Measurements from ENCODE around the gene CNN2. TPM values are rescaled to one million over a fixed set of nuclear protein-coding genes. Genes with fewer than 3 reads are reported as not detected.

CNN2 gene
- total and polyA plus RNA-seq, 2 of the 13 experiments (the other 11 are each of a cell fraction or from before 2014, with no cell fraction given), result 63.6 to 70.0 TPM

- TF ChIP-seq U2AF2 (IDR thresholded peaks at IDR 0.05; ENCODE audit: low read depth, low read length), result 0 out of 2 replicates have a peak, but pooled peaks have one; percentile 40
- 0 out of 2 replicates have a peak, but pooled peaks have one; percentile 15 for TF ChIP-seq ARNT2 (CRISPR knock-in tag; IDR thresholded peaks at IDR 0.05; ENCODE audit: low read depth)
- TF ChIP-seq, protein P1, sequence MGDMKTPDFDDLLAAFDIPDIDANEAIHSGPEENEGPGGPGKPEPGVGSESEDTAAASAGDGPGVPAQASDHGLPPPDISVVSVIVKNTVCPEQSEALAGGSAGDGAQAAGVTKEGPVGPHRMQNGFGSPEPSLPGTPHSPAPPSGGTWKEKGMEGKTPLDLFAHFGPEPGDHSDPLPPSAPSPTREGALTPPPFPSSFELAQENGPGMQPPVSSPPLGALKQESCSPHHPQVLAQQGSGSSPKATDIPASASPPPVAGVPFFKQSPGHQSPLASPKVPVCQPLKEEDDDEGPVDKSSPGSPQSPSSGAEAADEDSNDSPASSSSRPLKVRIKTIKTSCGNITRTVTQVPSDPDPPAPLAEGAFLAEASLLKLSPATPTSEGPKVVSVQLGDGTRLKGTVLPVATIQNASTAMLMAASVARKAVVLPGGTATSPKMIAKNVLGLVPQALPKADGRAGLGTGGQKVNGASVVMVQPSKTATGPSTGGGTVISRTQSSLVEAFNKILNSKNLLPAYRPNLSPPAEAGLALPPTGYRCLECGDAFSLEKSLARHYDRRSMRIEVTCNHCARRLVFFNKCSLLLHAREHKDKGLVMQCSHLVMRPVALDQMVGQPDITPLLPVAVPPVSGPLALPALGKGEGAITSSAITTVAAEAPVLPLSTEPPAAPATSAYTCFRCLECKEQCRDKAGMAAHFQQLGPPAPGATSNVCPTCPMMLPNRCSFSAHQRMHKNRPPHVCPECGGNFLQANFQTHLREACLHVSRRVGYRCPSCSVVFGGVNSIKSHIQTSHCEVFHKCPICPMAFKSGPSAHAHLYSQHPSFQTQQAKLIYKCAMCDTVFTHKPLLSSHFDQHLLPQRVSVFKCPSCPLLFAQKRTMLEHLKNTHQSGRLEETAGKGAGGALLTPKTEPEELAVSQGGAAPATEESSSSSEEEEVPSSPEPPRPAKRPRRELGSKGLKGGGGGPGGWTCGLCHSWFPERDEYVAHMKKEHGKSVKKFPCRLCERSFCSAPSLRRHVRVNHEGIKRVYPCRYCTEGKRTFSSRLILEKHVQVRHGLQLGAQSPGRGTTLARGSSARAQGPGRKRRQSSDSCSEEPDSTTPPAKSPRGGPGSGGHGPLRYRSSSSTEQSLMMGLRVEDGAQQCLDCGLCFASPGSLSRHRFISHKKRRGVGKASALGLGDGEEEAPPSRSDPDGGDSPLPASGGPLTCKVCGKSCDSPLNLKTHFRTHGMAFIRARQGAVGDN (CRISPR knock-in tag; IDR thresholded peaks at IDR 0.05), result peak; percentile 95
- TF ChIP-seq HIVEP1 (CRISPR knock-in tag; IDR thresholded peaks at IDR 0.05), result no peak
- peak; percentile 99 for TF ChIP-seq ZNF574 (CRISPR knock-in tag; IDR thresholded peaks at IDR 0.05)
- TF ChIP-seq TP53 (CRISPR knock-in tag; conservative IDR thresholded peaks at IDR 0.05), result no peak
- peak; percentile 93 for TF ChIP-seq THAP11 (CRISPR knock-in tag; IDR thresholded peaks at IDR 0.05)
- no peak; the same call in 1 of the 2 replicates for TF ChIP-seq ZNF776 (CRISPR knock-in tag; IDR thresholded peaks at IDR 0.05)
- TF ChIP-seq, protein P2, sequence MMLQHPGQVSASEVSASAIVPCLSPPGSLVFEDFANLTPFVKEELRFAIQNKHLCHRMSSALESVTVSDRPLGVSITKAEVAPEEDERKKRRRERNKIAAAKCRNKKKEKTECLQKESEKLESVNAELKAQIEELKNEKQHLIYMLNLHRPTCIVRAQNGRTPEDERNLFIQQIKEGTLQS (CRISPR knock-in tag; IDR thresholded peaks at IDR 0.05), result peak; percentile 37; the same call in 1 of the 2 replicates
- no peak for TF ChIP-seq JUND (CRISPR knock-in tag; IDR thresholded peaks at IDR 0.05)
- TF ChIP-seq, protein P3, sequence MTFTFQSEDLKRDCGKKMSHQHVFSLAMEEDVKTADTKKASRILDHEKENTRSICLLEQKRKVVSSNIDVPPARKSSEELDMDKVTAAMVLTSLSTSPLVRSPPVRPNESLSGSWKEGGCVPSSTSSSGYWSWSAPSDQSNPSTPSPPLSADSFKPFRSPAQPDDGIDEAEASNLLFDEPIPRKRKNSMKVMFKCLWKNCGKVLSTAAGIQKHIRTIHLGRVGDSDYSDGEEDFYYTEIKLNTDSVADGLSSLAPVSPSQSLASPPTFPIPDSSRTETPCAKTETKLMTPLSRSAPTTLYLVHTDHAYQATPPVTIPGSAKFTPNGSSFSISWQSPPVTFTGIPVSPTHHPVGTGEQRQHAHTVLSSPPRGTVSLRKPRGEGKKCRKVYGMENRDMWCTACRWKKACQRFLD (CRISPR knock-in tag; IDR thresholded peaks at IDR 0.05; ENCODE audit: borderline replicate concordance), result peak; percentile 91; the same call in 1 of the 2 replicates
- TF ChIP-seq, protein P4, sequence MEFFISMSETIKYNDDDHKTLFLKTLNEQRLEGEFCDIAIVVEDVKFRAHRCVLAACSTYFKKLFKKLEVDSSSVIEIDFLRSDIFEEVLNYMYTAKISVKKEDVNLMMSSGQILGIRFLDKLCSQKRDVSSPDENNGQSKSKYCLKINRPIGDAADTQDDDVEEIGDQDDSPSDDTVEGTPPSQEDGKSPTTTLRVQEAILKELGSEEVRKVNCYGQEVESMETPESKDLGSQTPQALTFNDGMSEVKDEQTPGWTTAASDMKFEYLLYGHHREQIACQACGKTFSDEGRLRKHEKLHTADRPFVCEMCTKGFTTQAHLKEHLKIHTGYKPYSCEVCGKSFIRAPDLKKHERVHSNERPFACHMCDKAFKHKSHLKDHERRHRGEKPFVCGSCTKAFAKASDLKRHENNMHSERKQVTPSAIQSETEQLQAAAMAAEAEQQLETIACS (CRISPR knock-in tag; IDR thresholded peaks at IDR 0.05), result no peak
- no peak for TF ChIP-seq SRSF1 (optimal IDR thresholded peaks at IDR 0.05; ENCODE audit: low read depth, low read length)
- peak; percentile 85 for TF ChIP-seq ETV6 (CRISPR knock-in tag; conservative IDR thresholded peaks at IDR 0.05)
- TF ChIP-seq ZNF367 (CRISPR knock-in tag; IDR thresholded peaks at IDR 0.05; ENCODE audit: borderline replicate concordance), result no peak
- TF ChIP-seq PRPF4 (IDR thresholded peaks at IDR 0.05; ENCODE audit: low read depth, low read length, poor library complexity, severe bottlenecking), result no peak
- no peak for TF ChIP-seq ZNF737 (CRISPR knock-in tag; IDR thresholded peaks at IDR 0.05; ENCODE audit: borderline replicate concordance)
- no peak for TF ChIP-seq ZNF292 (CRISPR knock-in tag; IDR thresholded peaks at IDR 0.05; ENCODE audit: borderline replicate concordance, low read depth)
- TF ChIP-seq YEATS2 (CRISPR knock-in tag; IDR thresholded peaks at IDR 0.05; ENCODE audit: borderline replicate concordance), result no peak; the same call in 1 of the 2 replicates
Measured at GRCh38 chr19:984165-984967, 42.0 kb upstream of the CNN2 start, which contains the start of gene WDR18 (continued).

Data from HepG2 (cell line).